Effector memory CD8-positive, alpha-beta T cell (primary cell): ENCODE data around the gene CRYBA2.
A peak's percentile ranks its signal among the peaks of the same experiment; 100 is the strongest.

Experiments
- ATAC-seq: fragments of 150-1000 bp; cut with Tn5 transposase; replicated peaks from 2 replicates; pipeline ENCODE4 v1.10.0; 2021; ENCODE audit warnings: mild to moderate bottlenecking, moderate library complexity
- DNase-seq, 3 experiments: peaks; one replicate each; pipeline ENCODE4 v3.0.0; 2021
- H3K27ac Mint-ChIP-seq, 2 donors: one replicate each; pipeline ENCODE4 v1.8.0; 2022; ENCODE audit warnings: mild to moderate bottlenecking in 2 of 2, mixed read lengths in 2 of 2, moderate library complexity in 2 of 2
- H3K27me3 Mint-ChIP-seq, 2 donors: one replicate each; pipeline ENCODE4 v1.8.0; 2022; ENCODE audit warnings: mixed read lengths in 2 of 2
- H3K36me3 Mint-ChIP-seq: one replicate; pipeline ENCODE4 v1.8.0; 2022; ENCODE audit warnings: mild to moderate bottlenecking, moderate library complexity, mixed read lengths; ENCODE audit not compliant: insufficient read depth
- H3K4me1 Mint-ChIP-seq, 2 donors: one replicate each; pipeline ENCODE4 v1.8.0; 2022; ENCODE audit warnings: low read depth in 2 of 2, mixed read lengths in 2 of 2
- H3K4me3 Mint-ChIP-seq, 2 donors: one replicate each; pipeline ENCODE4 v1.8.0; 2022; ENCODE audit warnings: mild to moderate bottlenecking in 2 of 2, mixed read lengths in 2 of 2, moderate library complexity in 2 of 2
- H3K9me3 Mint-ChIP-seq, 2 donors: one replicate each; pipeline ENCODE4 v1.8.0; 2022; ENCODE audit warnings: mixed read lengths in 2 of 2
- total RNA-seq, 9 experiments: gene quantifications; one replicate each; lab custom pipeline; 2026; lab: John Stamatoyannopoulos, UW

Gene CRYBA2
- total RNA-seq = 0 to 0.21 (median 0) reads per million in 9 experiments

GRCh38 chr2:218993345-218994315 is at the start of gene CRYBA2:
CRYBA2 (minus strand) TSS chr2:218993422; CDS start chr2:218993176, 246 bp downstream.
- Mint-ChIP-seq H3K4me3 (peak within 1 kb of the TSS in 1 of 2 donors; percentile 27), H3K9me3 (no peaks in the 10 kb centered on the region), H3K4me1 (peaks cover 9% of the 10 kb centered on the region in 2 donors), H3K27ac (no peak within 1 kb of the TSS), H3K36me3 (no peaks in the 10 kb centered on the region), H3K27me3 (peaks cover 78 to 98% of the 10 kb centered on the region in 2 donors)
- ATAC-seq = no peak
- DNase-seq = no peak

- no peaks in the 10 kb centered on the region for H3K36me3 Mint-ChIP-seq
- H3K27ac Mint-ChIP-seq = no peak overlapping the region
- peaks cover 6 to 8% of the 10 kb centered on the region in 2 donors for H3K4me1 Mint-ChIP-seq
- no peak for ATAC-seq
- DNase-seq = no peak
- H3K4me3 Mint-ChIP-seq = no peak overlapping the region
- peaks cover 85 to 99% of the 10 kb centered on the region in 2 donors for H3K27me3 Mint-ChIP-seq
- H3K9me3 Mint-ChIP-seq = no peaks in the 10 kb centered on the region
Measured at GRCh38 chr2:219042750-219043149, 49.5 kb upstream of the CRYBA2 start.

GRCh38 chr2:219042157-219042556 is 48.9 kb upstream of the CRYBA2 start:
- H3K27me3 Mint-ChIP-seq = peaks cover 85 to 99% of the 10 kb centered on the region in 2 donors
- H3K36me3 Mint-ChIP-seq = peaks cover 1% of the 10 kb centered on the region
- H3K9me3 Mint-ChIP-seq = no peaks in the 10 kb centered on the region
- DNase-seq = no peak
- ATAC-seq = no peak
- no peak overlapping the region for H3K4me3 Mint-ChIP-seq
- no peak overlapping the region for H3K27ac Mint-ChIP-seq
- peaks cover 6 to 8% of the 10 kb centered on the region in 2 donors for H3K4me1 Mint-ChIP-seq

GRCh38 chr2:219041252-219041651 is 48.0 kb upstream of the CRYBA2 start, which contains the start of gene CFAP65:
CFAP65 (minus strand) TSS chr2:219041516; CDS start chr2:219039048, 2,468 bp downstream.
- Mint-ChIP-seq H3K4me3 (peak within 1 kb of the TSS; percentile 21 to 52), H3K27me3 (peaks cover 78 to 99% of the 10 kb centered on the region in 2 donors), H3K9me3 (no peaks in the 10 kb centered on the region), H3K27ac (no peak within 1 kb of the TSS), H3K36me3 (peaks cover 3% of the 10 kb centered on the region), H3K4me1 (peaks cover 6 to 8% of the 10 kb centered on the region in 2 donors)
- no peak for ATAC-seq
- no peak for DNase-seq

- DNase-seq (no peak), ATAC-seq (no peak)
- Mint-ChIP-seq H3K27ac (no peak overlapping the region), H3K9me3 (no peaks in the 10 kb centered on the region), H3K27me3 (peaks cover 86 to 90% of the 10 kb centered on the region in 2 donors), H3K4me3 (no peak overlapping the region), H3K4me1 (peaks cover 6 to 8% of the 10 kb centered on the region in 2 donors), H3K36me3 (peaks cover 3% of the 10 kb centered on the region)
Measured at GRCh38 chr2:219038600-219038999, 45.4 kb upstream of the CRYBA2 start.

- peaks cover 84 to 86% of the 10 kb centered on the region in 2 donors for H3K27me3 Mint-ChIP-seq
- no peak overlapping the region for H3K27ac Mint-ChIP-seq
- ATAC-seq (no peak), DNase-seq (no peak)
- H3K4me1 Mint-ChIP-seq = peaks cover 6 to 8% of the 10 kb centered on the region in 2 donors
- no peak overlapping the region for H3K4me3 Mint-ChIP-seq
- peaks cover 3% of the 10 kb centered on the region for H3K36me3 Mint-ChIP-seq
- no peaks in the 10 kb centered on the region for H3K9me3 Mint-ChIP-seq
Measured at GRCh38 chr2:219037783-219038499, 44.7 kb upstream of the CRYBA2 start.

GRCh38 chr2:219035942-219036341 is 42.7 kb upstream of the CRYBA2 start:
- no peak overlapping the region for H3K27ac Mint-ChIP-seq
- H3K36me3 Mint-ChIP-seq = peaks cover 3% of the 10 kb centered on the region
- peaks cover 81 to 84% of the 10 kb centered on the region in 2 donors for H3K27me3 Mint-ChIP-seq
- H3K9me3 Mint-ChIP-seq = no peaks in the 10 kb centered on the region
- H3K4me1 Mint-ChIP-seq = peaks cover 0 to 1% of the 10 kb centered on the region in 2 donors
- no peak overlapping the region for H3K4me3 Mint-ChIP-seq
- no peak for ATAC-seq
- DNase-seq = no peak

- Mint-ChIP-seq H3K9me3 (no peaks in the 10 kb centered on the region), H3K4me1 (peaks cover 0 to 2% of the 10 kb centered on the region in 2 donors), H3K27ac (no peak overlapping the region), H3K36me3 (peaks cover 3% of the 10 kb centered on the region), H3K27me3 (peaks cover 79 to 84% of the 10 kb centered on the region in 2 donors), H3K4me3 (no peak overlapping the region)
- no peak for ATAC-seq
- no peak for DNase-seq
Measured at GRCh38 chr2:219034823-219035222, 41.6 kb upstream of the CRYBA2 start.

GRCh38 chr2:219032051-219032745 is 39.0 kb upstream of the CRYBA2 start:
- H3K4me3 Mint-ChIP-seq = no peak overlapping the region
- no peak for ATAC-seq
- no peak for DNase-seq
- H3K27me3 Mint-ChIP-seq = peaks cover 68 to 84% of the 10 kb centered on the region in 2 donors
- no peak overlapping the region for H3K27ac Mint-ChIP-seq
- H3K36me3 Mint-ChIP-seq = peaks cover 2% of the 10 kb centered on the region
- H3K9me3 Mint-ChIP-seq = no peaks in the 10 kb centered on the region
- peaks cover 0 to 3% of the 10 kb centered on the region in 2 donors for H3K4me1 Mint-ChIP-seq

GRCh38 chr2:219031005-219031738 is 38.0 kb upstream of the CRYBA2 start:
- DNase-seq = no peak
- Mint-ChIP-seq H3K27me3 (peaks cover 68 to 77% of the 10 kb centered on the region in 2 donors), H3K4me1 (peaks cover 0 to 3% of the 10 kb centered on the region in 2 donors), H3K4me3 (no peak overlapping the region), H3K27ac (no peak overlapping the region), H3K9me3 (no peaks in the 10 kb centered on the region), H3K36me3 (no peaks in the 10 kb centered on the region)
- no peak for ATAC-seq

GRCh38 chr2:219030177-219030940 is 37.1 kb upstream of the CRYBA2 start:
- Mint-ChIP-seq H3K36me3 (no peaks in the 10 kb centered on the region), H3K4me3 (no peak overlapping the region), H3K4me1 (peaks cover 0 to 3% of the 10 kb centered on the region in 2 donors), H3K27ac (no peak overlapping the region), H3K27me3 (peaks cover 64 to 76% of the 10 kb centered on the region in 2 donors), H3K9me3 (no peaks in the 10 kb centered on the region)
- no peak for ATAC-seq
- no peak for DNase-seq

GRCh38 chr2:219029829-219030165 is 36.6 kb upstream of the CRYBA2 start:
- no peaks in the 10 kb centered on the region for H3K9me3 Mint-ChIP-seq
- no peak overlapping the region for H3K27ac Mint-ChIP-seq
- no peak overlapping the region for H3K4me3 Mint-ChIP-seq
- peaks cover 0 to 3% of the 10 kb centered on the region in 2 donors for H3K4me1 Mint-ChIP-seq
- peaks cover 63 to 76% of the 10 kb centered on the region in 2 donors for H3K27me3 Mint-ChIP-seq
- no peaks in the 10 kb centered on the region for H3K36me3 Mint-ChIP-seq
- ATAC-seq (peak; percentile 87), DNase-seq (peak; percentile 70 to 73 (median 71))
